ENCODE measurements around the gene SEPTIN10.

SEPTIN10 gene

DNA sequence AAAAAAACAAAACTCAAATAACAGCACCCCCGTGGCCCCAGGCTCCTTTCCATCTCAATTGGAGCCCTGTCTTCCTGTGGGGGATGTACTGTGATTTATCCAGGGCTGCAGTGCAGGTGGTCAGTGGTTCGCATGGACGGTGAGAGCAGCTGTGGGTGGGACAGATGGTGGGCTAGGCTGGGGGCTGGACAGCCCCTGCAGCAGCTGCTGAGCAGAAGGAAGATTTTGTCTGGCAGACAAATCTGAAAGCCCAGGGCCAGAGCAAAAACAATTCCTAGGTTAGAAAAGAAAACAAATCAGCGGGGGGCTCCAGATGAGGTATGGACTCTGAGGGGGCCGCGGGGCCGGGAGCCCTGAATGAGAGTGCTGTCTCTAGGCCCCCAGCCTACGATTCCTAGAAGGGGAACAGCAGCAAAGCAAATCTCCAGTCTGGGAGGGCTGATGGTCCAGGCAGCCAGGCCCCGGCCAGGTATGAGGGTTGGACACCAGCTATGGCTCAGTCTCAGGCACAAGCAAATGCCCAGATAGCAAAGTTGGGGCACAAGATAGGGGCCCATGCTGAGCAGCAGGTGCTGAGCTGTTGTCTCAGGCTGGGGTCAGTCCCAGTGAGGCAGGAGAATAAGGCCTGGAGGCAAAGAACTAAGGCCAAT, 45.8 kb upstream of the SEPTIN10 start:
- Histone ChIP-seq H2BK5ac (ENCODE audit: low read length) (no peak overlapping the region), H3K4me1 (ENCODE audit: control insufficient read depth in 2 of 2, insufficient read depth in 1 of 2, low read depth in 1 of 2, low read length in 2 of 2) (peaks cover 4 to 7% of the 10 kb centered on the region in 2 donors), H2AFZ (ENCODE audit: low read length) (peak overlapping the region; percentile 42), H3K27ac (replicated peaks; ENCODE audit: low read length) (no peak overlapping the region), H3K9me3 (replicated peaks in 1 of 2; ENCODE audit: control insufficient read depth in 2 of 2, insufficient read depth in 1 of 2, low read depth in 1 of 2, low read length in 2 of 2) (no peaks in the 10 kb centered on the region), H3K4me2 (ENCODE audit: insufficient read depth, low read length, poor library complexity, severe bottlenecking) (no peak overlapping the region), H3K9ac (ENCODE audit: low read depth, low read length, poor library complexity) (no peak overlapping the region), H3K14ac (ENCODE audit: low read length) (no peak overlapping the region), H3K23ac (ENCODE audit: low read depth, low read length, poor library complexity) (no peak overlapping the region), H4K8ac (ENCODE audit: low read depth, low read length) (no peak overlapping the region), H3K4me3 (ENCODE audit: low read length in 2 of 2) (no peak overlapping the region), H2BK12ac (ENCODE audit: low read length) (no peak overlapping the region), H2AK5ac (ENCODE audit: low read depth, low read length) (no peak overlapping the region), H3K79me1 (ENCODE audit: low read depth, low read length) (no peaks in the 10 kb centered on the region), H3K4ac (ENCODE audit: low read length) (no peak overlapping the region), H3K36me3 (replicated peaks in 1 of 2; ENCODE audit: control insufficient read depth in 2 of 2, insufficient read depth in 2 of 2, low read length in 2 of 2) (no peaks in the 10 kb centered on the region), H2BK120ac (ENCODE audit: low read depth, low read length) (no peak overlapping the region), H4K91ac (ENCODE audit: low read depth, low read length, poor library complexity) (no peak overlapping the region), H3K27me3 (ENCODE audit: control insufficient read depth in 3 of 3, insufficient read depth in 3 of 3, low read depth in 1 of 3, low read length in 3 of 3) (peaks cover 0 to 15% (median 0%) of the 10 kb centered on the region in 3 experiments), H3K18ac (ENCODE audit: low read length) (no peak overlapping the region), H2BK15ac (ENCODE audit: low read length) (no peak overlapping the region)
- DNase-seq (ENCODE audit: low spot score) = no peak
- no CpG with 5 or more reads among the region's 9 CpGs for WGBS, 2 donors (ENCODE audit: extremely low coverage in 2 of 2, insufficient read length in 2 of 2, insufficient replicate concordance in 1 of 2)

GRCh38 chr2:109655287-109655686, 41.5 kb upstream of the SEPTIN10 start:
- Histone ChIP-seq H3K4me1 (ENCODE audit: control insufficient read depth in 2 of 2, insufficient read depth in 1 of 2, low read depth in 1 of 2, low read length in 2 of 2) (peaks cover 5 to 7% of the 10 kb centered on the region in 2 donors), H2AK5ac (ENCODE audit: low read depth, low read length) (no peak overlapping the region), H2BK12ac (ENCODE audit: low read length) (no peak overlapping the region), H3K4me3 (ENCODE audit: low read length in 2 of 2) (no peak overlapping the region), H2BK120ac (ENCODE audit: low read depth, low read length) (no peak overlapping the region), H3K4me2 (ENCODE audit: insufficient read depth, low read length, poor library complexity, severe bottlenecking) (no peak overlapping the region), H3K27me3 (ENCODE audit: control insufficient read depth in 3 of 3, insufficient read depth in 3 of 3, low read depth in 1 of 3, low read length in 3 of 3) (no peaks in the 10 kb centered on the region), H2BK5ac (ENCODE audit: low read length) (no peak overlapping the region), H3K79me1 (ENCODE audit: low read depth, low read length) (no peaks in the 10 kb centered on the region), H3K18ac (ENCODE audit: low read length) (no peak overlapping the region), H3K9me3 (replicated peaks in 1 of 2; ENCODE audit: control insufficient read depth in 2 of 2, insufficient read depth in 1 of 2, low read depth in 1 of 2, low read length in 2 of 2) (peaks cover 0 to 1% of the 10 kb centered on the region in 2 donors), H2AFZ (ENCODE audit: low read length) (peak overlapping the region; percentile 15), H4K8ac (ENCODE audit: low read depth, low read length) (no peak overlapping the region), H4K91ac (ENCODE audit: low read depth, low read length, poor library complexity) (no peak overlapping the region), H3K14ac (ENCODE audit: low read length) (no peak overlapping the region), H2BK15ac (ENCODE audit: low read length) (no peak overlapping the region), H3K23ac (ENCODE audit: low read depth, low read length, poor library complexity) (no peak overlapping the region), H3K36me3 (replicated peaks in 1 of 2; ENCODE audit: control insufficient read depth in 2 of 2, insufficient read depth in 2 of 2, low read length in 2 of 2) (no peaks in the 10 kb centered on the region), H3K27ac (replicated peaks; ENCODE audit: low read length) (no peak overlapping the region), H3K4ac (ENCODE audit: low read length) (no peak overlapping the region), H3K9ac (ENCODE audit: low read depth, low read length, poor library complexity) (no peak overlapping the region)
- no peak for DNase-seq (ENCODE audit: low spot score)
- no CpG with 5 or more reads among the region's 3 CpGs for WGBS, 2 donors (ENCODE audit: extremely low coverage in 2 of 2, insufficient read length in 2 of 2, insufficient replicate concordance in 1 of 2)

DNA sequence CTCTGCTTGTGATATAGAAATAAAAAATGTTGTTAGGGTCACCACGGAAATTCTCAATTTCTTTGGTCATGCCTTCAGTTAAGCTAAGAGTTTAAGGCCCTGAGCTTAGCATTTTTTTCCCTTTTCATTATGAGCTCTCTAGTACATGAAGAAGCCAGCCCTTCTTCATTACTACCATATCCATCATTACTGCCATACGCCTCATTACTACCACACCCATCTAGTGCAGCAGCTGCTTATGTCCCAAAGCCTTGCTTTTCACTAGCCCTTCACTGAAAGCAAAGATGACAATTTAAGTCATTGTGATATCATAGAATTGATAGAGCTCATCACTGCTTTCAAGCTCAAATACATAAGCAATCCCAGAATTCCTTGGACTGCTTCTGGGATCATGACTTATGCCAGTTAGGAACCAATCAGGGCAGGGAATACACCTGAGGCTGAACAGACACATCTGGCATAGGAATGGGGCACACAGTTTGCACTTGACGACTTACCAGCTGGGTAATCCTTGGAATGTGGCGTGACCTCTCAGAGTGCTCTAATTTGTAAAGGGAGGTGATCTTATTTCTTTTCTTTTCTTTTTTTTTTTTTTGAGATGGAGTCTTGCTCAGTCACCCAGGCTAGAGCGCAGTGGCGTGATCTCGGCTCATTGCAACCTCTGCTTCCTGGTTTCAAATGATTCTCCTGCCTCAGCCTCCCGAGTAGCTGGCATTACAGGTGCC, 40.7 kb upstream of the SEPTIN10 start:
- Histone ChIP-seq H3K23ac (ENCODE audit: low read depth, low read length, poor library complexity) (no peak overlapping the region), H3K27ac (replicated peaks; ENCODE audit: low read length) (no peak overlapping the region), H3K4me3 (ENCODE audit: low read length in 2 of 2) (no peak overlapping the region), H4K8ac (ENCODE audit: low read depth, low read length) (no peak overlapping the region), H3K18ac (ENCODE audit: low read length) (no peak overlapping the region), H3K27me3 (ENCODE audit: control insufficient read depth in 3 of 3, insufficient read depth in 3 of 3, low read depth in 1 of 3, low read length in 3 of 3) (no peaks in the 10 kb centered on the region), H3K4me2 (ENCODE audit: insufficient read depth, low read length, poor library complexity, severe bottlenecking) (no peak overlapping the region), H3K9ac (ENCODE audit: low read depth, low read length, poor library complexity) (no peak overlapping the region), H3K36me3 (replicated peaks in 1 of 2; ENCODE audit: control insufficient read depth in 2 of 2, insufficient read depth in 2 of 2, low read length in 2 of 2) (no peaks in the 10 kb centered on the region), H2AFZ (ENCODE audit: low read length) (no peak overlapping the region), H2AK5ac (ENCODE audit: low read depth, low read length) (no peak overlapping the region), H3K9me3 (replicated peaks in 1 of 2; ENCODE audit: control insufficient read depth in 2 of 2, insufficient read depth in 1 of 2, low read depth in 1 of 2, low read length in 2 of 2) (peaks cover 0 to 1% of the 10 kb centered on the region in 2 donors), H2BK12ac (ENCODE audit: low read length) (no peak overlapping the region), H2BK120ac (ENCODE audit: low read depth, low read length) (no peak overlapping the region), H2BK5ac (ENCODE audit: low read length) (no peak overlapping the region), H4K91ac (ENCODE audit: low read depth, low read length, poor library complexity) (no peak overlapping the region), H3K4me1 (ENCODE audit: control insufficient read depth in 2 of 2, insufficient read depth in 1 of 2, low read depth in 1 of 2, low read length in 2 of 2) (peaks cover 3 to 4% of the 10 kb centered on the region in 2 donors), H3K4ac (ENCODE audit: low read length) (no peak overlapping the region), H3K79me1 (ENCODE audit: low read depth, low read length) (no peaks in the 10 kb centered on the region), H2BK15ac (ENCODE audit: low read length) (no peak overlapping the region), H3K14ac (ENCODE audit: low read length) (no peak overlapping the region)
- WGBS, 2 donors (ENCODE audit: extremely low coverage in 2 of 2, insufficient read length in 2 of 2, insufficient replicate concordance in 1 of 2) = no CpG with 5 or more reads among the region's 8 CpGs
- DNase-seq (ENCODE audit: low spot score) = no peak
